Fibroblast of mammary gland (primary cell): ENCODE measurements around the gene MINAR2.

Experiments used
- DNase-seq: peaks from one replicate; pipeline ENCODE4 v3.0.0-alpha.2; 2010; ENCODE audit warnings: low read depth
- H3K4me3 ChIP-seq: 2 replicates; pipeline ENCODE4 v1.5.1; 2011; ENCODE audit warnings: low read depth, mild to moderate bottlenecking, low read length, moderate library complexity; ENCODE audit not compliant: control insufficient read depth
- TF ChIP-seq, protein P1 (sequence below): conservative IDR thresholded peaks from 2 replicates; pipeline ENCODE4 v1.5.1; 2011; ENCODE audit warnings: low read depth, low read length, inconsistent platforms; ENCODE audit not compliant: control insufficient read depth, insufficient read depth

Gene MINAR2

DNA sequence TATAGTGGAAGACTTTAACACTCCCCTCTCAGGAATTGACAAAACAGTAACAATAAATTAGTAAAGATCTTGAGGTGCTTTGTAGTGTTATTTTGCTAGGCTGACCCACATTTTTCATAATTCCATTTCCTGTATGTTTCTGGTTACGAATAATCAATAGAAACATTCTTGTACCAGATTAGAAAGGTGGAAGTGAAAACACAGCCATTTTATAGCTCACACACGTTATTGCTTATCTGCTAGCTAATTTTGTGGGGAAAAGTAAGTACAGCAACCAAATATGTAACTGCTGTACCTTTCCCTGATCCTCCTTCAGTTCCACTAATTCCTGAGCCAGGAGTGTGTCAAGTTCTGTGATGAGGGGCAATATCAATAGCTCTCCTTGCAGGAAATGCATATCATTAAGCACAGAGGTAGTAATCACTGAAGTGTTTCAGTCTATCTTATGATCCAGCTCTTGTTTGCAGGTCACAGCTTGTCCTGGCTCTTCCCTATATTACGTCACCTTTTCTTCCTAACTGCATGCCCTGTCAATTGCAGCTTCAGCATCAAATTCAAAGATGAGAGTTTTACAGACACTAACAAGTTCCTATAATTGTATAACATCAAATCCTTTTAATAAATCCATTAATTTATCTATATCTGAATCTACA is 59.4 kb downstream of the MINAR2 start:
- no peak for DNase-seq
- TF ChIP-seq, protein P1, sequence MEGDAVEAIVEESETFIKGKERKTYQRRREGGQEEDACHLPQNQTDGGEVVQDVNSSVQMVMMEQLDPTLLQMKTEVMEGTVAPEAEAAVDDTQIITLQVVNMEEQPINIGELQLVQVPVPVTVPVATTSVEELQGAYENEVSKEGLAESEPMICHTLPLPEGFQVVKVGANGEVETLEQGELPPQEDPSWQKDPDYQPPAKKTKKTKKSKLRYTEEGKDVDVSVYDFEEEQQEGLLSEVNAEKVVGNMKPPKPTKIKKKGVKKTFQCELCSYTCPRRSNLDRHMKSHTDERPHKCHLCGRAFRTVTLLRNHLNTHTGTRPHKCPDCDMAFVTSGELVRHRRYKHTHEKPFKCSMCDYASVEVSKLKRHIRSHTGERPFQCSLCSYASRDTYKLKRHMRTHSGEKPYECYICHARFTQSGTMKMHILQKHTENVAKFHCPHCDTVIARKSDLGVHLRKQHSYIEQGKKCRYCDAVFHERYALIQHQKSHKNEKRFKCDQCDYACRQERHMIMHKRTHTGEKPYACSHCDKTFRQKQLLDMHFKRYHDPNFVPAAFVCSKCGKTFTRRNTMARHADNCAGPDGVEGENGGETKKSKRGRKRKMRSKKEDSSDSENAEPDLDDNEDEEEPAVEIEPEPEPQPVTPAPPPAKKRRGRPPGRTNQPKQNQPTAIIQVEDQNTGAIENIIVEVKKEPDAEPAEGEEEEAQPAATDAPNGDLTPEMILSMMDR: no peak
- no peak overlapping the region for H3K4me3 ChIP-seq
